Retina (tissue), 1 donor: ENCODE measurements around the gene MAP1LC3A.

Source experiments
- DNase-seq: peaks from one replicate; pipeline ENCODE4 v3.0.0-alpha.2; 2016

Gene MAP1LC3A

DNA sequence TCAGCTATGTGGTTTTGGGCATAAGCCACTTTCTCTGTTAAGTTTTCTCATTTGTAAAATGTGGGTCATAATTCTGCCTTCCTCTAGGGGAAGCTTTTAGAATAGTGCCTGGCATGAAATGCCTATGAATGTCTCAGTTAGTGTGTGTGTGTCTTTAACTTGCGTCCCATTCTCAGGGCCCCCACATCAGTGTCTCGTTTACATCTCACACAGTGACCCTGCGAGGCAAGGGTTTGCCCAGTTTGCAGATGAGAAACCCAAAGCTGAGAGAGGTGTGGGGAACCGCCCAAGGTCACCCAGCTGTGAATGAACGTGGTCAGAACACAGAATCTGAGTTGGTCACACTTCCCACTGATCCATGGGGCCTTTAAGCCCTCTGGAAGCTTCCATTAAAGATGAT, 28.2 kb upstream of the MAP1LC3A start:
- DNase-seq = no peak

DNA sequence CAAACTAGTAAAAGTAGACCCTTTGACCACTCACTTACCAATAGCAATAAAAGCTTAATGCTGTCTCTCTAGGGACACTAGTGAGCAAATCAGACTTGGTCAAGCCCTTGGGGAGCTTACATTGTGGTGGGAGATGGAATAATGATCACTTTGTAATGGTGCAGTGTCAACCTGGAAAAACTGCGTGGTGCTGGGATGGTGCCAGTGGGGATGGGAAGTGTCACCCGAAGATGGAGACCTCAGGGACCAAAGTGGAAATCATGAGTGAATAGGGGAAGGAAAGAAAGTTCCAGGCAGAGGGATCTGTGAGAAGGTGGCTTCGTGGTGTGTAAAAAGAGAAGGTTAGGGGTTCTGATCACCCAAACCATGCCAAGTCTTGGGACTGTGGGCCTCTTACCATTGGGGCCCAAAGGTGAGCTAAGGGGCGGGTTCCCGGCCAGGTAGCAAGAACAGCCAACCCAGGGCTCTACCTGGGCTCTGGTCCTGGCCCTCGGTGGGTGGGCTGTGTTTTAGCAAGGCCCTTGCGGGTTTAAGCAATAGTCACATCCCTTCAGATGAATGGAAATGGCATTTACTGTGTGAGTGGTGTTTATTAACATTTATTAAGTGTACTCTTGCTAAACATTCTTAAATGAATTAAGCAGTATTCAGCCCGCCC, 26.8 kb upstream of the MAP1LC3A start:
- DNase-seq = no peak

DNA sequence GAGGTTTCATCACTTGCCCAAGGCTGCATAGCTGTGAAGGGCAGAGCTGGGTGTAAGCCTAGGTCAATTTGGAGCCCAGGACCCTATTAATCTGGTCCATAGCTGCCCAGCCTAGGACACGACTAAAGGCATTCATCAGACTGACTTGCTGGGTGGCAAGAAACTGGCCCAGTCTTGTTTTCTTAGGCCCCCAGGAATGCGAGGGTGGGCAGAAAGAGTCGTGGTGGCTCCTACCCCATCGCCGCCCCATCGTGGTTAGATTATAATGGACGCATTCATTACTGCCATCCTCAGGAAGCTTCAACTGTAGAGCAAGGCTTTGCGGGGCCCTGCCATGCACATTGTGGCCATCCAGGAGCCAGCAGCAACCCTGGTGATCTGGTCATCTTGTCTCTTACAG, 26.2 kb upstream of the MAP1LC3A start:
- no peak for DNase-seq

DNA sequence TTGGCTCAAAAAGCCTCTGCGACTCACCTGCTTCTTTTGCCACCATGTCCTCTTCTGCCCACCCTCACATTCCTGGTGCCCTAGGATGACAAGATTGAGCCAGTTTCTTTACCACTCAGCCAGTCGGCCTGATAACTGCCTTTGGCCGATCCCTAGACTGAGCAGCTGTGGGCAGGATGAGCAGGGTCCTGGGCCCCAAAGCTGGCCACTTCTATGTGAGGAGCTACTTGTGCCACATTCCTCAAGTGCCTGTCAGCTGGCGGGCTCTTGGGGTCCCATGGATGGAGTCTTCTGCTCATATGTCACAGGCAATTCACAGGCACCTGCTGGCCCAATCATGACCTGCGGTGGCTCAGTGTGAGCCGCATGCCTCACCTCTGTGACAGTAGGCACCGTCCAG, 25.8 kb upstream of the MAP1LC3A start:
- no peak for DNase-seq

DNA sequence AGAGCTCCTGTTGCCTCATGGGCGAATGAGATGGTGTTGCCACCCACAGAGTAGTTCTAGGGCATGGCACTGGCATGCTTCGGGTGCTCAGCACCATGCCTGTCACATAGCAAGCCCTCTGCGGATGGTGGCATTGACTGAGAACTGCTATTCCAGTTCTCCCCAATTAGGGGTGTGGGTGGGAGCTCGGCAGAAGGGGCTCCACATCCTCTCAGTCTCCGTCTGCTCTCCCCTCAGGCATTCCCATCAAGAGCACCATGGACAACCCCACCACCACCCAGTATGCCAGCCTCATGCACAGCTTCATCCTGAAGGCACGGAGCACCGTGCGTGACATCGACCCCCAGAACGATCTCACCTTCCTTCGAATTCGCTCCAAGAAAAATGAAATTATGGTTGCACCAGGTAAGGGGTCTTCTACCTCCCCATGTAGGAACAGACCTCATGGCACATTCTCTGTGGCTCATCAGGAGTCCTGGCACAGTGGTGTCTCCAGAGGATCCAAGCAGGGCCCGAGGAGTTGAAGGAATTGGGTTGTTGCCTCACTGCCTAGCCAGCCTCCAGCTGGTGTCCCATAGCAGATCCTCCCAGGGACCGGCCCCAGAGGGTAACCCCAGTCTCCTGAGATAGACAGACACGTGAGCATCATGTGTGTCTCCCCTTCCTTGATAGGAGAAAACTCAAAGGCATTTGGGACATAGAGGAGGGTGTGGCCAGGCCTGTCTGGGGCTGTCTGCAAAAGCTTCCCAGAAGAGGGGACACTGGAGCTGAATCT, 23.9 kb upstream of the MAP1LC3A start:
- DNase-seq = no peak

DNA sequence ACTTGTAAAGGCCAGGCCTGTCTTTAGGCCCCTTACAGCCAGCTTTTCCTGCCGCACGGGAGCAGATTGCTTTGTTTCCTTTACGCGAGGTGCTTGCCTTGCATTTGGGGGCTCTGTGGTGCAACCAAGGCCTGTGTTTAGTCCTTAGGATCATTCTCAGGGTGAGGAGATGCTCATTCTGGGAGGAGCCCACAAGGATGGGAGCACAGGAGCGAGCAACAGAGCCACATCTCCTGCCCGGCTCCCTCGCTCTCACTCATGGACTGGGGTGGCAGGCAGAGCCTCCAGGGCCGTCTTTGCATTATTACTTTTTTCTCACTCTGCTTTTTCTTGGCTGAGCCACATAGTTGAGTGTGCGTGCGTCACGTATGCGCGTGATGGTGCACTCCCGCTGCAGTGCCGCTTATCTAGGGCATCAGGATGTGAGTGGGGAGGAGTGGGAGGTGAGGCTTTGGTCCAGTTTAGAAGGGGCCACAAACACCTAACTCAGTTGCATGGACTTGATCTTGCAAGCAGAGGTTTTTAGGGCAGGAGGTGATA, 23.1 kb upstream of the MAP1LC3A start:
- DNase-seq = no peak

DNA sequence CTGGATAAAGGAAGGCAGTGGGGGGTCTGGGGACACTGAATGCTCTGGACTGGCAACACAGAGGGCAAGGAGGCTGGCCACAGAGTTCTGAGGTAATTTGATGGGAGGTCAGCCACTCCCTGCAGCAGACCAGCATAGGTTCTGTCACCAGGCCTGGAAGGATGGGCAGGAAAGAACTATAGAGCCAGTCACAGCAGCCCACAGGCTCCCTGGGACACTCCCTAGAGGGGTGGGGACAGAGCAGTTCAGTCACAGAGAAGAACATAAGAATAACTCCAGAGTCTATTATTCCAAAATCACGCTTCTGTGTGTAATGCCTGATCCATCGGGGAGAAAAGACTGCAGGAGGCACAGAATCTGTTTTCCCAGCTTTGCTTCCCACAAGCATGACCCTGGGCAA, 22.7 kb upstream of the MAP1LC3A start:
- DNase-seq = no peak

DNA sequence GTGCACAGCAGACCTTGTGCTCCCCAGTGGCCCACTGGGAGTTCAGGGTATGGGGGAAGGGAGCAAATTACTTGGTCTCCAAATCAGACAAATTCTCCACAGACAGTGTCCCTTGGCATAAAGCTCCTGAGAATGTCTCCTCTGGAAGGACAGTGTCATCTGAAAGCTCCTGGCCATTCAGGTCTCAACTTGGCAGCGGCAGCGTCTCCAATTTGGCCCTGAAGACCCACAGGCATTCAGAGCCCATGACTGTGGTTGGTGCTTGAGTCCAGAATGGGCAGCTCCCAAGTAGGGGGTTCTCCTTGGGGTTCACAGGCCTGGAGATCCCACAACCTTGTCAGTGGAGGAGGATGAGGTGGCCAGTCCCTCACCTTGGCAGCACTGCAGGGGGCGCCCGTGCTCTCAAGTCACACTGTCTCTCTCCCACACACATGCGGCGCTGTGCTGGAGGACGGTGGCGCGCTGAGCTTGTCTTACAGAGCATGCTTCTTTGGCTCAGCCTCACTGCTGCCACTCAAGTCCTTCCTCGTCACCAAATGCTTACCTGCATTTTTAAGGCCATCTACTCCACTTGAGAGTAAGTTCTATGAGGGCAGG, 21.6 kb upstream of the MAP1LC3A start:
- no peak for DNase-seq

DNA sequence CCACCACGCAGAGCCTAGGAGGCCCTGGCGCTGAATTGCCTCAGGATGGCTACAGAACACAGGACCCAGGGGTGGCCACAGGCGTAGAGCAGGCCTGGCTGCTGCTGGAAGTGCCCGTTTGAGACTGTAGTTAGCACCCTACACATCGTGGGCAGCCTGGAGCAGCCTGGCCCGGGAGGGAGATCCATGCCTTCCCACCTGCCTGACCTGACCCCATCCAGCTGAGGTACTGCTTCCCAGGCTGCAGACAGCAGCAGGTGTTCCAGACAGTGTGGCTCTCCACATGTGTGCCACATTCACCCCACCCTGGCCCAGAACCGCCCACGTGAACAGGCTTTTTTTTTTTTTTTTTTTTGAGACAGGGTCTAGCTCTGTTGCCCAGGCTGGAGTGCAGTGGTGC, 20.9 kb upstream of the MAP1LC3A start:
- no peak for DNase-seq

DNA sequence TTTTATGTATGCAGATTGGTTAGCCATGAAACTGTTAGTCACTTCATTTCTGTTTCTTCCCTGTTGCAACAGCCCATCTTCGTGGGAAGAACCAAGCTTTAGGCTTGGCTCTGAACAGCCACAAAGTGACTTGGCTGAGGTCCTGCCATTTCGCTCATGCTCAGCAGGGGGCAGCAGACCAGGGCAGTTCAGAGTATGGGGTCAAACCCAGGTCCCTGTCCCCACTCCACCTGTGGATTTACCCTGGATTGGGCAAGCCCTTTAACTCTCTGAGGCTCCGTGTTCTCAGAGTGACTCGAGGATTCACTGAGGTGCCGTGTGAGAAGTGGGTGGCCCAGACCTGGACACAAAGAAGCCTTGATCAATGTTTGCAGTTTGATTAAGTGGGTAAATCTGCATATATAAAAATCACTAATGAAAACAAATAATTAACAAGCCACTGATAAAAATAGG, 19.8 kb upstream of the MAP1LC3A start:
- DNase-seq = no peak

DNA sequence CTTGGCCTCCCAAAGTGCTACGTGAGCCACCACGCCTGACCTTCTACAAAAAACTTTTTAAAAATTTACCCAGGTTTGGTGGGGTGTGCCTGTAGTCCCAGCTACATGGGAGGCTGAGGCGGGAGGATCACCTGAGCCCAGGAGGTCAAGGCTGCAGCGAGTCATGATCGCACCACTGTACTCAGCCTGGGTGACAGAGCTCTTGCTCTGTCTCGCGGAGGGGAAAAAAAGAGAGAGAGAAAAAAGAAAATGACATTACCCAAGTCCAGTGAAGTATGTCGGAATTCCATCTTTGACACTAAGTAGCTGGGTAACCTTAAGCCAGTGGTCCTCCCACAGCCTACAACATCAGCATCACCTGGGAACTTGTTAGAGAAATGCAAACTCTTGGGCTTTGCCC, 18.8 kb upstream of the MAP1LC3A start:
- no peak for DNase-seq

DNA sequence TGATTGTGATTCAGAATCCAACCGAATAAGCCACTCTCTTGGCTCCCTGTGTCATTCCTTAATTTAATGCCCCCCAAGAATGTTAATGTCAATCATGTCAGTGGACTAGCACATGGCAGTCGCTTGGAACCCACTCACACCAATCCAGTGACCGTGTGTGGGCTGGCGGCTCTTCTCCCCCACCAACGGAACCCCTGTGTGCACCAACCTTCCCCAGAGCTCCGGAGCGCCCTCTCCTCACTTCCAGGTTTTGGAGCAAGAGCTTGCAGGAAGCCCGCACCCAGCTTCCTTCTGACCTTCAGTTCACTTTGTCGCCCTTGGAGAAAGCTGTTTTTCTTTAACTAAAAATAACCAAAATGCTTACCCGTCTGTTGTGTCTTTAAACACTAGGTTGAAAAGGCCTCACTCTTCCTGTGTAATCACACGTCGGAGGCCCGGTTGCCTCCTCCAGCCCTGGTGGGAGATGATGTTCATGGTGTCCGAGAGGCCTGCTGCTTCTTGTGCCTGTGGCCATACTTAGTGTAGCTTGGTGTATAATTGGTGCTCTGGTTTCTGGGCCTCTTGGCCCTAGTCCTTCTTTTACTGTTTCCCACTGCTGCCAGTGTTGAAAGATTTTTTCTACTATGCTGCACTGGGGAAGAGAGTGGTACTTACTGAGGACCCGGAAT, 17.8 kb upstream of the MAP1LC3A start:
- DNase-seq = no peak

DNA sequence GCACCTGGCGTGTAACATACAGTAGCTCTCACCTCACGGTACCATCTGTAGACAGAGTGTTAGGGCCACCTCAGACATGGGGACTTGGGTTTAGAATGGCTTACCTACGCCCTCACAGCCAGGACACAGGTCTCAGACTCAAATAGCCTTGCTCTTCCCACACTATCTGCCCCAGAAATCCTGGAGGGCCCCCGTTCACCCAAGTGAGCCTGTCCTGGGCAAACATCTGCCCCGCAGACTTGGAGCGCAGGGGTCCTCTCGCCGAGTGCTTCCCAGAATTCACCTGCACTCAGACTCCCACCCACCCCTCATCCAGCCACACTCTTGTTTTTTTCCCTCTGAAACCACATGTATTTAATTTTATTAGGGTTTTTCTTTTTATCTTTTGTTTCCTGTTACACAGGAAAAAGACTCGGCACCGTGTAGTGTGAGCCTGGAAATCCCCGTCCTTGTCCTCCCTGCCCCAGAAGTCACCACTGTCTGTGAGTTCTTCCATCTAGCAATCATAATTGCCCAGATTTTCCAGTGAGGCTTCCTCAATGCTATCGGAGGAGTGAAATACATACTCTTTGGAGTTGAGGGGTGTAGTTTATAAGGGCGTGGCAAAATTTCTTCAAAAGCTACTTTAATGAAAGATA, 17.1 kb upstream of the MAP1LC3A start:
- DNase-seq = no peak

DNA sequence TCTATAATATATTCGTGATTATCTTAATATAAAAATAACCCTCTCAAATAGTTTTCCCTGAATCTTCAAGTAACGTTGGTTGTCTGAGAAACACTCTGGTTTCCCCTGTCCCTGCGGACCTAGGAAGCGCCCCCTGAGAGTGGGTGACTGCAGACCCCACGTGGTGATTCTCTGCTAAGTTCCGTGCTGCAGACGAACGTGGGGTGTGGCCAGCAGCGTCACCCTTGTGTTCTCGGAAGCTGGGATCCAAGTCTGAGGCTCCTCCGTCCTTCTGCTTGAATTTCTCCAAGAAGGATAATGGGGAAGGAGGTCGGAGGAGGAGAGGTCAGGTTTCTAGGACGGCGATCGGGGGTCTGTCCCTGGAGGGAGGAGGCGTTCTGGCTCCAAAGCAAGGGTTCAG, 16.6 kb upstream of the MAP1LC3A start:
- DNase-seq = no peak

DNA sequence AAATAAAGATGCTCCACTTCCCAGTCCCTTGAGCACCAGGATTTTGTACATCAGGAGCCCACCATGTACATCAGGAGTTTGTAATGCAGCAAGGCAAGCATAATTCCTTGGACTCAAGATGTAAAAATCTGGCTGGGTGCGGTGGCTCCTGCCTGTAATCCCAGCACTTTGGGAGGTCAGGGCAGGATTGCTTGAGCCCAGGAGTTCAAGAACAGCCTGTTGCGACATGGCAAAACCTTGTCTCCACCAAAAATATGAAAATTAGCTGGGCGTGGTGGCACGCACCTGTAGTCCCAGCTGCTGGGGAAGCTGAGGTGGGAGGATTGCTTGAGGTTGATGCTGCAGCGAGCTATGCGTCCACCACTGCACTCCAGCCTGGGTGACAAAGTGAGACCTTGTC, 16.1 kb upstream of the MAP1LC3A start:
- no peak for DNase-seq

DNA sequence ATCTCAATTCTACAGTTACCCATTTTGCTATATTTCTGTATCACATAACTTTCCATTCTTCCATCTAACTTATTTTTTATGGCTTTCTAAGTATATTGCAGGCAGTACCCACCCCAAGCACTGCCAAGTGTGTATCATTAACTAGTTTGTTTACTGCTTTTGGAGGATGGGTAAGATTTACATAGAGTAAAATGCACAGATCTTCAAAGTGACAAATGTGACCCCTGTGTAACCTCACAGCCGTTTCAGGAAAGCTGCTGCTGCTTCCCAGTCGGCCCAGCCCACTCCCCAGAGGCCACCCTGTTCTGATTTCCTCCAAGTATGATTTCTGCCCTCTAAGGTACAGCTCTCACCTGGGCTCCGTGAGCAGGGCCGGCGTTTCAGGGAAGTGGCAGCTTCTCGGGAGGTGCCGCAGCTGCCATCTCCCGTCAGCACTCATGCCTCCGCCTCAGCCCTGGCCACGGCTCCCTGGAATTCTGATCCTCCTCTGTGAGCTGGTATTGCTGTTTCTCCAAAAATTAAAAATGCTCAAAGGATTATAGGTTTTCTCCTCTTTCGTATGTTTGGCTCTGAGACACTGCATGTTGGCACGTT, 15.0 kb upstream of the MAP1LC3A start:
- DNase-seq = no peak

DNA sequence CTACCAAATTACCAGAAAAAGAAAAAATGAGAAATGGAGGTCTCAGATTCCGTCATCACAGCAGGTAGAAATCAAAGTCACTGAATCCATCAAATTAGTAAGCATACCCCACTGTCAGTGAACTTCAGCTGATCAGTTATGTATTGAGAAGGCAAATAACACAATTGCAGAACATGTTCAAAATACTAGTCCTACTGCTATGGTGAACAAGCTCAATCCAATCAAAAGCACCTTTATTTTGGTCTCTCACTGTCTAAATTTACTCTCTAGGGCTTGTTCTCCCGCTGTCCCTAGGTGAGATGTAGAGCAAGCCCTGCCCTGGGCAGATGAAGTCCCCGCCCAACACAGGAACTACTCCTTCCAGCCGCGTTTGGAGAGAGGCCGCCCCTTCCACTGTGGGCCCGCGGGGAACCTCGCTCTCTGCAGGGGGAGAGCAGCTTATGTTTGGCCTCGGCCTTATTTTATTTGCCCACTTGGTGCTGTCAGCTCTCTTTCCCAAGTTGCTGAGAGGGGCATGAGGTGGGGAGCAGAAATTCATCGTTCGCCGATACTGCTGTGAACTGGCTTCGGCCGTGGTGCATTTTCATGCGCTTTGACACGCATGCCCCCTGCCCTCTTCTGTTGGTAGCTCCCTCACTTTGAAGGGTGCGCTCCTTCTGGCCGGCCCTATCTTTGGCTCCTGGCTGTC, 14.3 kb upstream of the MAP1LC3A start:
- DNase-seq = peak; percentile 42

DNA sequence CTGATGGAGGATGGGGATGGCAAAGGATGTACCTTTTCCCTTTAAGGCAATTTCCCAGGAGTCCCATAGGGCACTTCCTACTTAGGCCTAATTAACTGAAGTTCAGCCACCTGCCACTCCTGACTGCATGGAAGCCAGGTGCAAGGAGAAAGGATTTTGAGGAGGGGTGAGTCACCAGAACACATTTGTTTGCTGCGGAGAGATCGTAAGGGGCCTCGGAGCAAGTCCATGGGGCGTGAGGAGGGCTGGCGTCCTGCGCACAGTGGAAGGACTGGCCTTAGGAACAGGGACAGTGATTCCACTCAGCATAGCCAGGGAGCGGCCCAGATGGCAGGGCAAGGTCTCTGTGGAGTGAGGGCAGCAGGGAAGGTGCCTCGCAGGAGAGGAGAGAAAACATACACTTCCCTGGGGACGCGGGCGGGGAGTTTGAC, 11.8 kb upstream of the MAP1LC3A start:
- DNase-seq = no peak

DNA sequence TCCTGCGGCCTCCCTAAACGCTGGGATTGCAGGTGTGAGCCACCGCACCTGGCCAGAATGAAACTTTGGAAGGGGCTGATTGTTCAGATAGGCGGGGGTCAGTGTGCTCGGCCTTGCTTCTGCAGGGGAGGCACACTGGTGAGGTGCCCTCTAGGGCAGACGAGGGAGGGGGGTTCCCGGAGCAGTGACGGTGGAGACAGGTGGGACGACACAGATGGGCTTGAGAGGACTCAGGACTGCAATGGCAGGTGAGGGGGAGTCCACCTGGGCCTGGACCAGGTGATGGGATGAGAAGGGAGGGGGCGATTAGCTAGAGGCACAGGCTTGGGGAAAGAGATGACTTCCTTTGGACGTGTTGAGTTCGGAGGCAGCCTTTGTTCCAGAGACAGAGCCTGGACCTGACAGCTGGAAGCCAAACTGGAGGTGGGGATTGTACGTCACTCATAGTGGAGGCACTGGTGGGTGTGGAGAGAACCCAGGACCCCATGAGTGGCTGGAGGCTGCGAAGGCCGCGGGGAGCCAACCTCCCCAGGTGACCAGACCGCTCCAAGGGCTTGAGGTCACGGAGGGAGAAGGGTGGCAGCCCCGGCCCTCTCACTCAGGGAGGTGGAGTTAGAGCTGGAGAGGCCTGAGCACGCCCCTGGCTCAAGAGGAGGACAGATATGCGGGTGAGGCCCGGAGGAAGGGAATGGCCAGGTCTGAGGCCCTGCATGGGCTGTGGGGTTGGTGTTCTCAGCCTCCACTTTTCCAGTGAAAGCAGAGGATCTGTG, 10.5 kb upstream of the MAP1LC3A start:
- no peak for DNase-seq

DNA sequence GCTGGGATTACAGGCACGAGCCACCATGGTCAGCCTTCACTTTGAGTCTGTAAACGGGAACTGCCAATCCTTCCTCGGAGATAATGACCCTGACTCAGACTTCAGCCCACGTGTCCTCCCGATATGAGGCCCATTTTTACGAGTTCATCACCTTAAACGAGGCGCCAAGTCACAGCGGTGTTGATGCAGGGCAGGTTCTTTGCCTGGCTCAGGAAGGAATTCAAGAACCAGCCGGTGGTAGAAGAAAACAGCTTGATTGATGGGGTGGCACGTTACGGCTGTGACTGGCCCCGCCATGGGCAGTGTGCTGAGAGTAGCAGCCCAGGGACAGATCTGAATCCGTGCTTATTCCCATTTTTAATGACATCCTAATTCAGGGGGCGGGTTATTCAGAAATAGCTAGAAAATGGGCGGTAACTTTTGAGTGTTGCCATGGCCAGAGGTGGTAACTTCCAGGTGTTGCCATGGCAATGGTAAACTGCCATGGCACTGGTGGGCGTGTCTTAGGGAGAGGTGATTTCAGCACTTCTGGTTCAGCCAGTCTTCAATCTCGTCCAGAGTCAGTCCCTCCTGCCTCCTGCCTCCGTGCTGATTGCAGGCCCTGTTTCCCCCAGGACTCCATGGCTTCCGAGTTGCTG, 9.1 kb upstream of the MAP1LC3A start:
- DNase-seq = no peak

DNA sequence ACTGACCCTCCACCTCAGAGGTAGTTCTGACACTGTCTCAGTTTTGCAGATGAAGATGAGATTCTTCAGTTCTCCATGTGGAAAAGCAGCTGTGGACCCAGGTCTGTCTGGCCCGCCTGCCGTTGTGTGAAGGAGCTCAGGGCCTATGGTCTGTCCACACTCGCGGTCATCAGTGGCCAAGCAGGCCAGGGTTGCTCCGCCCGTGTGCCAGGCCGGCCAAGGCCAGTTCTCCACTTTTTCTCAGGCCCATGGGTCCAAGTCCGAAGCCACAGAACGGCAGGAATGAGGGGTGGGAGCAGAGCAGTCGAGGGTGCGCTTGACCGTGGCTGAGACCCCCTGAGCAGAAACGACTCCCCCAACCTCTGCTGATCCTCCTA, 8.6 kb upstream of the MAP1LC3A start:
- no peak for DNase-seq
